Heart left ventricle (tissue), 16 donors: ENCODE results near the gene TTC39C. TPM values are rescaled to one million over a fixed set of nuclear protein-coding genes. Genes with fewer than 3 reads are reported as not detected.

Experiments used
- ATAC-seq, 4 donors: fragments of 200-7000 bp; cut with Tn5 transposase; one replicate each; pipeline ENCODE4 v1.9.1; 2020 to 2022; ENCODE audit warnings: moderate library complexity in 4 of 4, mild to moderate bottlenecking in 3 of 4, moderate number of reproducible peaks in 1 of 4
- DNase-seq, 5 donors: peaks; one replicate each; pipeline ENCODE4 v3.0.0-alpha.2; 2020
- H3K27ac ChIP-seq, 12 donors: fragments of 200-600 bp; sonication (generic) in 4 of 12; one replicate each; pipeline versions ENCODE4 v1.5.0 to v1.8.0; 2016 to 2022; ENCODE audit warnings: mild to moderate bottlenecking in 2 of 12
- H3K27me3 ChIP-seq, 9 donors: fragments of 200-600 bp; sonication (generic) in 2 of 9; one replicate each; pipeline versions ENCODE4 v1.5.1 to v1.8.0; 2016 to 2022; ENCODE audit warnings: mild to moderate bottlenecking in 3 of 9
- H3K36me3 ChIP-seq, 9 donors: fragments of 200-600 bp; sonication (generic) in 2 of 9; one replicate each; pipeline versions ENCODE4 v1.5.0 to v1.8.0; 2018 to 2022; ENCODE audit warnings: mild to moderate bottlenecking in 2 of 9
- H3K4me1 ChIP-seq, 12 donors: fragments of 200-600 bp; sonication (generic) in 4 of 12; one replicate each; pipeline versions ENCODE4 v1.5.0 to v1.8.0; 2016 to 2022; ENCODE audit warnings: mild to moderate bottlenecking in 3 of 12
- H3K4me3 ChIP-seq, 12 donors: fragments of 200-600 bp; sonication (generic) in 4 of 12; one replicate each; pipeline versions ENCODE4 v1.5.0 to v1.8.0; 2017 to 2022; ENCODE audit warnings: mild to moderate bottlenecking in 9 of 12, moderate library complexity in 4 of 12
- H3K9me3 ChIP-seq, 12 donors: fragments of 200-600 bp; sonication (generic) in 4 of 12; one replicate each; pipeline versions ENCODE4 v1.5.0 to v1.8.0; 2016 to 2022; ENCODE audit warnings: mild to moderate bottlenecking in 1 of 12
- CTCF ChIP-seq, 12 donors: fragments of 200-600 bp; sonication (generic) in 4 of 12; IDR thresholded peaks; one replicate each; pipeline versions ENCODE4 v1.5.0 to v1.8.0; 2018 to 2022; ENCODE audit warnings: antibody characterized with exemption in 12 of 12, mild to moderate bottlenecking in 5 of 12
- POLR2A ChIP-seq, 2 donors: fragments of 450-650 bp; IDR thresholded peaks; one replicate each; pipeline ENCODE4 v1.6.1; 2017; ENCODE audit warnings: antibody characterized with exemption in 2 of 2, mild to moderate bottlenecking in 2 of 2, moderate library complexity in 2 of 2
- WGBS, 4 donors: extraction: QIAGEN DNeasy Blood & Tissue Kit in 2 of 4; methylation state at CpG; one replicate each; pipeline versions ENCODE4 v1.1.5 to v1.1.7; 2013 to 2018; 5-methylcytosine and 5-hydroxymethylcytosine counted together
- intact Hi-C, 10 donors: fragments of 100-400 bp; cut with DNase I; formaldehyde crosslinking; loops; one replicate each; pipeline versions ENCODE4 v1.11.1 to v1.14.2; 2022
- polyA plus RNA-seq, 2 donors: library from polyadenylated mRNA; stranded (reverse); fragments of 200-250 nt; gene quantifications; one replicate each; pipeline ENCODE4 v1.2.3, GENCODE V29; 2013
- total RNA-seq, 9 donors: library from RNA; depleted of rRNA in 2 of 9; stranded (reverse); fragments of >200 nt in 2 of 9; fragmentation: NEBNext Ultra II Directional in 3 of 9; extraction: Animal tissue kit (Norgen Biotek cat#: 25700) in 3 of 9; gene quantifications; one replicate each; pipeline versions ENCODE4 v1.1.0 to v1.2.4, GENCODE V29; 2016 to 2023
- donor health status: ischemic (EF 13 %, LVEDD 7.1; RV severe dilation, severe dysfunction).
- donor health status: healthy with polysubstance abuse.
- donor health status: DM: no; HTN: yes; CAD: no.
- donor health status: DM: no; HTN: no; CAD: no.
- donor health status: ischemic (EF 25% LVEDD 6.9; RV normal size, moderate dysfunction).
- donor health status: ischemic (EF 25% LVEDD 5.7; RV mildly dilated, moderate dysfunction).
- donor health status: healthy.
- donor health status: DM: yes; HTN: yes; CAD: no.
- donor health status: ischemic (EF 35%, LVEDD 5.7; RV mildly dilated, moderate dysfunction).
- donor health status: nonischemic (EF 11% LVEDD 7.7; RV severe dilation, severe dysfunction).
- donor health status: DM: yes; HTN: yes; CAD: no.
- donor health status: PGD.
- donor health status: ischemic (EF 29% LVEDD 5.4; RV normal size, mild dysfunction).
- donor health status: nonischemic (EF 23%, LVEDD 6.1; RV moderate dilation, normal function).

The TTC39C gene
- total and polyA plus RNA-seq, 11 donors, result 2.3 to 12.8 (median 4.7) TPM

GRCh38 chr18:24075767-24076597, 61.4 kb downstream of the TTC39C start:
- intact Hi-C loops, result loop anchor here in 2 of 10 donors (10.0 kb wide), 2 partner anchors 61 to 251 kb away; partner anchors contain the start of gene TTC39C (in 1 of the 2)
- peak; percentile 74 to 92 (median 81) for DNase-seq
- Histone ChIP-seq H3K4me3 (no peak overlapping the region), H3K4me1 (peaks cover 0 to 27% (median 15%) of the 10 kb centered on the region in 12 donors), H3K27ac (peak overlapping the region; percentile 28 to 88 (median 70)), H3K36me3 (peaks cover 0 to 4% (median 0%) of the 10 kb centered on the region in 9 donors), H3K9me3 (no peaks in the 10 kb centered on the region), H3K27me3 (no peaks in the 10 kb centered on the region)
- 46 to 50% (median 47%) methylated on average over 12 to 13 of the region's 13 CpGs for WGBS, 4 donors
- TF ChIP-seq POLR2A (IDR thresholded peaks at IDR 0.05) (no peak), CTCF (IDR thresholded peaks at IDR 0.05) (peak in 10 of 12 donors; percentile 5 to 63 (median 44))
- ATAC-seq, result peak; percentile 99 to 100 (median 99)

- 91 to 92% (median 91%) methylated on average over 10 of the region's 10 CpGs for WGBS, 4 donors
- H3K27ac ChIP-seq, result peak overlapping the region; percentile 28 to 88 (median 68)
- DNase-seq (no peak), ATAC-seq (no peak)
- no peaks in the 10 kb centered on the region for H3K27me3 ChIP-seq
- H3K9me3 ChIP-seq, result no peaks in the 10 kb centered on the region
- intact Hi-C loops, result loop anchor here in 2 of 10 donors (10.0 kb wide), 2 partner anchors 62 to 252 kb away; partner anchors contain the start of gene TTC39C (in 1 of the 2)
- TF ChIP-seq CTCF (IDR thresholded peaks at IDR 0.05), result no peak
- no peak for TF ChIP-seq POLR2A (IDR thresholded peaks at IDR 0.05)
- peaks cover 0 to 4% (median 0%) of the 10 kb centered on the region in 9 donors for H3K36me3 ChIP-seq
- H3K4me3 ChIP-seq, result no peak overlapping the region
- H3K4me1 ChIP-seq, result peaks cover 0 to 27% (median 15%) of the 10 kb centered on the region in 12 donors
Observed at GRCh38 chr18:24076950-24077349, 62.4 kb downstream of the TTC39C start.

- Histone ChIP-seq H3K4me3 (no peak overlapping the region), H3K9me3 (no peaks in the 10 kb centered on the region), H3K36me3 (peaks cover 0 to 11% (median 0%) of the 10 kb centered on the region in 9 donors), H3K4me1 (peaks cover 0 to 31% (median 15%) of the 10 kb centered on the region in 12 donors), H3K27me3 (no peaks in the 10 kb centered on the region), H3K27ac (peak overlapping the region in 6 of 12 donors; percentile 2 to 72 (median 44))
- no peak for TF ChIP-seq CTCF (IDR thresholded peaks at IDR 0.05)
- TF ChIP-seq POLR2A (IDR thresholded peaks at IDR 0.05), result no peak
- intact Hi-C loops, result loop anchor here in 2 of 10 donors (10.0 kb wide), 2 partner anchors 64 to 254 kb away; partner anchors contain the start of gene TTC39C (in 1 of the 2)
- ATAC-seq, result no peak
- no peak for DNase-seq
- WGBS, 4 donors, result 62 to 69% (median 66%) methylated on average over 7 of the region's 7 CpGs
Observed at GRCh38 chr18:24078391-24078790, 63.8 kb downstream of the TTC39C start.

GRCh38 chr18:24080861-24081260, 66.3 kb downstream of the TTC39C start:
- intact Hi-C loops, result loop anchor here in 2 of 10 donors (5.0 to 10.0 kb wide), 2 partner anchors 59 to 66 kb away; partner anchors contain the start of gene TTC39C (in 1 of the 2)

More at GRCh38 chr18:24080861-24081260, 66.3 kb downstream of the TTC39C start:
- Histone ChIP-seq H3K27ac (no peak overlapping the region), H3K27me3 (no peaks in the 10 kb centered on the region), H3K4me1 (peaks cover 0 to 25% (median 12%) of the 10 kb centered on the region in 12 donors), H3K9me3 (no peaks in the 10 kb centered on the region), H3K4me3 (no peak overlapping the region), H3K36me3 (peaks cover 0 to 15% (median 0%) of the 10 kb centered on the region in 9 donors)
- 93 to 97% (median 95%) methylated on average over 7 of the region's 7 CpGs for WGBS, 4 donors
- ATAC-seq (no peak), DNase-seq (no peak)
- TF ChIP-seq POLR2A (IDR thresholded peaks at IDR 0.05) (no peak), CTCF (IDR thresholded peaks at IDR 0.05) (no peak)
